Activated T-cell treated with anti-CD3 and anti-CD28 coated beads, Interleukin-2, amount 50 U/mL, for 4 hours (primary cell): ENCODE measurements around the gene SUGCT. TPM values are rescaled to one million over a fixed set of nuclear protein-coding genes. Genes with fewer than 3 reads are reported as not detected.

Experiments used
- ATAC-seq, 2 donors: fragments of 200-7000 bp; cut with Tn5 transposase; one replicate each; pipeline ENCODE4 v1.10.0; 2021
- DNase-seq: peaks from one replicate; pipeline ENCODE4 v3.0.0-alpha.2; 2020
- H3K27me3 Mint-ChIP-seq: one replicate; pipeline ENCODE4 v1.8.0; 2021; ENCODE audit warnings: low read depth, mixed read lengths
- H3K36me3 Mint-ChIP-seq: one replicate; pipeline ENCODE4 v1.8.0; 2022; ENCODE audit warnings: mixed read lengths; ENCODE audit not compliant: insufficient read depth
- H3K4me1 Mint-ChIP-seq: one replicate; pipeline ENCODE4 v1.8.0; 2021; ENCODE audit warnings: low read depth, mixed read lengths
- H3K4me3 Mint-ChIP-seq: one replicate; pipeline ENCODE4 v1.8.0; 2021; ENCODE audit warnings: mild to moderate bottlenecking, moderate library complexity, mixed read lengths
- H3K9me3 Mint-ChIP-seq: one replicate; pipeline ENCODE4 v1.8.0; 2021; ENCODE audit warnings: mixed read lengths
- total RNA-seq, 3 donors: library from RNA; stranded (reverse); gene quantifications; one replicate each; pipeline ENCODE4 v1.2.1, GENCODE V29; 2021

Gene SUGCT
- total RNA-seq, 3 donors from 2014 or later, result 1.3 to 2.5 (median 2.1) TPM

DNA sequence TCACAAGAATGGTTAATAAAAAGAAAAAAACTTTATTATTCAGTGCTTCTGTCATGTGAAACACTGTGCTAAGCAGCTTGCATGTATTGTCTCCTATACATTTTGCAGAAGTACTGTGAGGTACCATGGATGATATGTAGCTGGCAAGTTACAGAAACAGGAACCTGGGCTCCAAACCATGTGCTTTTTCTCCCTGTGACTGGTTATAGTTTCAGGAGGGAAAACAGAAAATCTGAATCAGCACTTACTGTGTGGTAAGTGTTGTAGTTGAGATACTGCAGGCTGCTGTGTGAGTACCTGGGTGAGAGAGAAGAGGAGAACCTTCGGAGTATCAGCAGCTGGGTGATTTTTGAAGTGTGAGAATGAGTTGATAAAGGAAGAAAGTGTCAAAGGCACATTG, 285.0 kb downstream of the SUGCT start:
- no peaks in the 10 kb centered on the region for H3K36me3 Mint-ChIP-seq
- no peak overlapping the region for H3K4me3 Mint-ChIP-seq
- DNase-seq, result no peak
- H3K9me3 Mint-ChIP-seq, result peaks cover 4% of the 10 kb centered on the region
- ATAC-seq, result no peak
- no peaks in the 10 kb centered on the region for H3K27me3 Mint-ChIP-seq
- H3K4me1 Mint-ChIP-seq, result no peaks in the 10 kb centered on the region

DNA sequence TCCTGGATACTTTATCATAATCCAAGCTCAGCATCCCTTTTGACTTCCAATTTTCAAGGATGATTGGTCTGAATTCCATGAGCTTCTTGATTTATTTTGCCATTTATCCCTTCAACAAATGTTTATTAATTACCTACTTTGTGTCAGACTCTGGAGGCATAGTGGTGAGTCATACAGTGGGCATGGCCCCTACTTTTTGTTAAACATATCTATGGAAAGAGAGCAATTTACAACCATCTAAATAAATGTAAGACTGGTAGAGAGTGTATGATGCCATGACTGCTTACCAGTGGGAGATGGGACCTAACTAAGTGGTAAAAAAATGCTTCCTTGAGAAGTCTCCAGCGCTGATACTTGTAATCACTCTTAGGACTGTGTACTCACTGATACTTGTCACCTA, 286.6 kb downstream of the SUGCT start:
- H3K36me3 Mint-ChIP-seq, result no peaks in the 10 kb centered on the region
- H3K9me3 Mint-ChIP-seq, result peaks cover 4% of the 10 kb centered on the region
- ATAC-seq, result no peak
- H3K4me3 Mint-ChIP-seq, result no peak overlapping the region
- H3K27me3 Mint-ChIP-seq, result no peaks in the 10 kb centered on the region
- DNase-seq, result no peak
- H3K4me1 Mint-ChIP-seq, result no peaks in the 10 kb centered on the region

DNA sequence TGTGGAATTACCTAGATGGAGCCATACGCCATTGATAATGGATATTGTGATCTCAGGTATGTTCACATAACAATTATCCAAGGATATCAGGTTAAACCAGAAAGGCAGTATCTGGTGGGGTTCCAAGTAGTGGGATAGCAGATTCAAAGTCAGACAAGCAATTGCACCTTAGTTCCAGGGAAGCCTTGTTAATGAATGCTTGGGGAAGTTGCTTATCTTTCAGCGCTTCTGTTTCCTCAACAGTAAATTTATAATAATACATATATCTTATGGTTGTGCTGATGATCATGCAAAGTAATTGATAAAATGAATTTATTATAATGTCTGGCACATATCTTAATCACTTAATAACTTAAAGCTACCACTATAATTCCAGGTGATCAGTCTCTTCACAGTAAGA, 290.9 kb downstream of the SUGCT start:
- no peak for ATAC-seq
- DNase-seq, result no peak
- Mint-ChIP-seq H3K36me3 (no peaks in the 10 kb centered on the region), H3K9me3 (no peaks in the 10 kb centered on the region), H3K27me3 (no peaks in the 10 kb centered on the region), H3K4me1 (no peaks in the 10 kb centered on the region), H3K4me3 (no peak overlapping the region)

- no peak overlapping the region for H3K4me3 Mint-ChIP-seq
- no peaks in the 10 kb centered on the region for H3K4me1 Mint-ChIP-seq
- H3K36me3 Mint-ChIP-seq, result peaks cover 2% of the 10 kb centered on the region
- peaks cover 8% of the 10 kb centered on the region for H3K9me3 Mint-ChIP-seq
- DNase-seq (no peak), ATAC-seq (no peak)
- H3K27me3 Mint-ChIP-seq, result no peaks in the 10 kb centered on the region
These were observed 293.6 kb downstream of the SUGCT start for GRCh38 chr7:40428421-40428820.

- DNase-seq, result no peak
- no peaks in the 10 kb centered on the region for H3K27me3 Mint-ChIP-seq
These were observed 295.0 kb downstream of the SUGCT start for GRCh38 chr7:40429826-40430225.

DNA sequence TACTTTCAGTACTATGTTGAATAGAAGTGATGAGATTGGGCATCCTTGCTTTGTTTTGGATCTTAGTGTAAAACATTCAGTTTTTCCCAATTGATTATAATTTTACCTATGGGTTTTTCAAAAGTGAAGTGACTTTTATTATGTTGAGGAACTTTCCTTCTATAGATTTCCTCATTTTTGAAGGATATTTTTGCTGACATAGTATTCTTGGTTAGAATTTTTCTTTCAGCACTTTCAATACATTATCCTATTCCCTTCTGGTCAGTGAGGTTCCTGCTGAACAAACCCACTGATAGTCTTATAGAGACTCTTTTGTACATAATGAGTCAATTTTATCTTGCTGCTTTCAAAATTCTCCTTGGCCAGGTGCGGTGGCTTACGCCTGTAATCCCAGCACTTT, 297.2 kb downstream of the SUGCT start:
- H3K4me3 Mint-ChIP-seq, result no peak overlapping the region
- H3K36me3 Mint-ChIP-seq, result peaks cover 2% of the 10 kb centered on the region
- DNase-seq (no peak), ATAC-seq (no peak)
- peaks cover 8% of the 10 kb centered on the region for H3K9me3 Mint-ChIP-seq
- no peaks in the 10 kb centered on the region for H3K4me1 Mint-ChIP-seq
- H3K27me3 Mint-ChIP-seq, result no peaks in the 10 kb centered on the region

More at GRCh38 chr7:40429826-40430225, 295.0 kb downstream of the SUGCT start:
- no peaks in the 10 kb centered on the region for H3K4me1 Mint-ChIP-seq
- no peak overlapping the region for H3K4me3 Mint-ChIP-seq
- peaks cover 8% of the 10 kb centered on the region for H3K9me3 Mint-ChIP-seq
- ATAC-seq, result no peak
- H3K36me3 Mint-ChIP-seq, result peaks cover 2% of the 10 kb centered on the region

DNA sequence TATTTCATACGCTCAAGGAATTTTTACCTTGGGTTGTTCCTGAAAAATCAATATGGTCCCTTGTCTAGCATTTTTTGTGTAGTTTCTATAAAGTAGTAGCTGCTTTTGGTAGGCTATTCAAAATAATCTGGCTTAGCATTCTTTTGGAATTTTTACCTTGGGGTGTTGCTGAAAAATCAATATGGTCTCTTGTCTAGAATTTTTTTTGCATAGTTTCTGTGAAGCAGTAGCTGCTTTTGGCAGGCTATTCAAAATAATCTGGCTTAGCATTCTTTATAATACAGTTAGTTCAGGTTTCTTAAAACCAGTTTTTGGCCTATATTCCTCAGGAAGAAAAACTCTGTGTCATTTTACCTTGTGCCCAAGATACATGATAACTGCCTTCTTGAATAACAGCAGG, 301.9 kb downstream of the SUGCT start:
- DNase-seq (no peak), ATAC-seq (no peak)
- no peaks in the 10 kb centered on the region for H3K27me3 Mint-ChIP-seq
- H3K36me3 Mint-ChIP-seq, result peaks cover 5% of the 10 kb centered on the region
- peaks cover 17% of the 10 kb centered on the region for H3K9me3 Mint-ChIP-seq
- H3K4me3 Mint-ChIP-seq, result no peak overlapping the region
- no peaks in the 10 kb centered on the region for H3K4me1 Mint-ChIP-seq

GRCh38 chr7:40437498-40437897, 302.7 kb downstream of the SUGCT start:
- Mint-ChIP-seq H3K4me3 (no peak overlapping the region), H3K9me3 (peaks cover 17% of the 10 kb centered on the region), H3K36me3 (peaks cover 5% of the 10 kb centered on the region), H3K27me3 (no peaks in the 10 kb centered on the region), H3K4me1 (no peaks in the 10 kb centered on the region)
- ATAC-seq, result no peak
- DNase-seq, result no peak

- DNase-seq (no peak), ATAC-seq (no peak)
- no peak overlapping the region for H3K4me3 Mint-ChIP-seq
- peaks cover 12% of the 10 kb centered on the region for H3K9me3 Mint-ChIP-seq
- H3K27me3 Mint-ChIP-seq, result no peaks in the 10 kb centered on the region
- no peaks in the 10 kb centered on the region for H3K4me1 Mint-ChIP-seq
- peaks cover 3% of the 10 kb centered on the region for H3K36me3 Mint-ChIP-seq
These were observed 303.3 kb downstream of the SUGCT start for GRCh38 chr7:40437936-40438634.

- peaks cover 3% of the 10 kb centered on the region for H3K36me3 Mint-ChIP-seq
- no peak overlapping the region for H3K4me3 Mint-ChIP-seq
- peaks cover 12% of the 10 kb centered on the region for H3K9me3 Mint-ChIP-seq
These were observed 304.9 kb downstream of the SUGCT start for GRCh38 chr7:40439686-40440085.

GRCh38 chr7:40447345-40447744, 312.5 kb downstream of the SUGCT start:
- Mint-ChIP-seq H3K4me3 (no peak overlapping the region), H3K36me3 (no peaks in the 10 kb centered on the region), H3K27me3 (no peaks in the 10 kb centered on the region), H3K4me1 (no peaks in the 10 kb centered on the region), H3K9me3 (peaks cover 4% of the 10 kb centered on the region)
- ATAC-seq, result no peak
- no peak for DNase-seq

More at GRCh38 chr7:40439686-40440085, 304.9 kb downstream of the SUGCT start:
- no peaks in the 10 kb centered on the region for H3K4me1 Mint-ChIP-seq
- no peaks in the 10 kb centered on the region for H3K27me3 Mint-ChIP-seq
- DNase-seq, result no peak
- no peak for ATAC-seq

GRCh38 chr7:40455485-40455884, 320.7 kb downstream of the SUGCT start:
- no peak for ATAC-seq
- H3K4me3 Mint-ChIP-seq, result no peak overlapping the region
- H3K4me1 Mint-ChIP-seq, result no peaks in the 10 kb centered on the region

GRCh38 chr7:40457776-40458480, 323.1 kb downstream of the SUGCT start:
- Mint-ChIP-seq H3K9me3 (no peaks in the 10 kb centered on the region), H3K36me3 (no peaks in the 10 kb centered on the region), H3K4me1 (no peaks in the 10 kb centered on the region), H3K27me3 (no peaks in the 10 kb centered on the region), H3K4me3 (no peak overlapping the region)
- ATAC-seq (no peak), DNase-seq (no peak)

More at GRCh38 chr7:40455485-40455884, 320.7 kb downstream of the SUGCT start:
- Mint-ChIP-seq H3K36me3 (no peaks in the 10 kb centered on the region), H3K9me3 (no peaks in the 10 kb centered on the region), H3K27me3 (no peaks in the 10 kb centered on the region)
- no peak for DNase-seq

GRCh38 chr7:40463446-40463845, 328.6 kb downstream of the SUGCT start:
- Mint-ChIP-seq H3K27me3 (no peaks in the 10 kb centered on the region), H3K36me3 (no peaks in the 10 kb centered on the region), H3K4me1 (no peaks in the 10 kb centered on the region), H3K4me3 (no peak overlapping the region), H3K9me3 (no peaks in the 10 kb centered on the region)
- DNase-seq, result no peak
- ATAC-seq, result no peak
